GM12878 (cell line): ENCODE results near the gene USP38. TPM values are rescaled to one million over a fixed set of nuclear protein-coding genes. Genes with fewer than 3 reads are reported as not detected.

Experiments used
- ATAC-seq: fragments of 200-7000 bp; cut with Tn5 transposase; 3 replicates; pipeline ENCODE4 v1.9.1; 2020; ENCODE audit warnings: mild to moderate bottlenecking, moderate library complexity
- BruUV-seq: library from RNA; stranded (reverse); fragments of 400-500 nt; replicated peaks from 2 replicates; lab custom pipeline; 2021; lab: Mats Ljungman, UMichigan
- CTCF ChIA-PET: fragments of 300-600 bp; sonication (Branson Sonifier 250); formaldehyde crosslinking; extraction: SDS; loops from one replicate; lab custom pipeline; 2021; ENCODE audit warnings: inconsistent platforms; lab: Yijun Ruan, JAX
- POLR2A ChIA-PET: fragments of 350-600 bp; formaldehyde crosslinking; extraction: SDS; loops from one replicate; lab custom pipeline; 2021; ENCODE audit warnings: inconsistent platforms; lab: Charles Lee
- RAD21 ChIA-PET: fragments of 300-600 bp; sonication (Branson Sonifier 250); formaldehyde crosslinking; loops from one replicate; lab custom pipeline; 2023; ENCODE audit warnings: antibody characterized with exemption; ENCODE audit not compliant: unreplicated experiment; lab: Charles Lee
- SMC1A ChIA-PET: fragments of 300-600 bp; sonication (Branson Sonifier 250); formaldehyde crosslinking; loops from one replicate; lab custom pipeline; 2023; ENCODE audit not compliant: unreplicated experiment, uncharacterized antibody; lab: Charles Lee
- DNase-seq: peaks from one replicate; pipeline ENCODE4 v3.0.0-alpha.2; 2011; ENCODE audit warnings: low read depth, low spot score
- FAIRE-seq: peaks from 3 replicates; lab custom pipeline; 2011; peaks lifted over from hg19 to GRCh38; lab: Jason Lieb, UNC
- H2AFZ ChIP-seq: 2 replicates; pipeline ENCODE4 v1.6.0; 2011; ENCODE audit warnings: low read depth, low read length, control low read depth; ENCODE audit not compliant: control insufficient read depth
- H3K27ac ChIP-seq: 2 replicates; pipeline ENCODE4 v1.5.1; 2011; ENCODE audit warnings: control low read depth; ENCODE audit not compliant: control insufficient read depth, insufficient read depth
- H3K27me3 ChIP-seq, 2 experiments: replicated peaks in 1 of 2; 2 replicates each; pipeline versions ENCODE4 v1.6.0 to v1.6.1; 2011; ENCODE audit warnings: low read length in 1 of 2; ENCODE audit not compliant: control insufficient read depth in 2 of 2, insufficient read depth in 2 of 2
- H3K36me3 ChIP-seq, 2 experiments: 2 replicates each; pipeline ENCODE4 v1.5.1; 2011; ENCODE audit warnings: low read length in 1 of 2; ENCODE audit not compliant: control insufficient read depth in 2 of 2, insufficient read depth in 2 of 2
- H3K4me1 ChIP-seq: 2 replicates; pipeline ENCODE4 v1.6.1; 2011; ENCODE audit warnings: mild to moderate bottlenecking, low read length, moderate library complexity, mixed read lengths; ENCODE audit not compliant: control insufficient read depth, insufficient read depth
- H3K4me2 ChIP-seq: 2 replicates; pipeline ENCODE4 v1.6.0; 2011; ENCODE audit warnings: control low read depth; ENCODE audit not compliant: control insufficient read depth, insufficient read depth
- H3K4me3 ChIP-seq: fragments of 200-600 bp; sonication (generic); 2 replicates; pipeline ENCODE4 v1.5.1; 2016
- H3K79me2 ChIP-seq: 2 replicates; pipeline ENCODE4 v1.6.0; 2011; ENCODE audit warnings: low read length; ENCODE audit not compliant: control insufficient read depth, insufficient read depth
- H3K9ac ChIP-seq: 2 replicates; pipeline ENCODE4 v1.8.0; 2011; ENCODE audit warnings: low read length, control low read depth, mixed read lengths; ENCODE audit not compliant: control insufficient read depth, insufficient read depth
- H3K9me3 ChIP-seq: replicated peaks from 3 replicates; pipeline ENCODE4 v1.5.1; 2011; ENCODE audit warnings: mild to moderate bottlenecking, low read length; ENCODE audit not compliant: control insufficient read depth, insufficient read depth
- H4K20me1 ChIP-seq: 2 replicates; pipeline ENCODE4 v1.6.0; 2011; ENCODE audit not compliant: control insufficient read depth, insufficient read depth
- BCLAF1 ChIP-seq: fragments of 450-650 bp; IDR thresholded peaks from 2 replicates; pipeline ENCODE4 v1.6.1; 2017; ENCODE audit warnings: antibody characterized with exemption, mild to moderate bottlenecking, moderate library complexity
- BHLHE40 ChIP-seq, 2 experiments: fragments of 450-650 bp in 1 of 2; IDR thresholded peaks; 2 replicates each; pipeline ENCODE4 v1.6.1; 2011 to 2017; ENCODE audit warnings: low read depth in 2 of 2, borderline replicate concordance in 1 of 2, improper control_type of control experiment in 1 of 2, low read length in 1 of 2, mild to moderate bottlenecking in 1 of 2
- BRCA1 ChIP-seq: IDR thresholded peaks from 2 replicates; pipeline ENCODE4 v1.6.1; 2011; ENCODE audit warnings: low read depth, low read length, improper control_type of control experiment
- DPF2 ChIP-seq: fragments of 450-650 bp; IDR thresholded peaks from 2 replicates; pipeline ENCODE4 v1.6.1; 2017; ENCODE audit warnings: mild to moderate bottlenecking
- EP300 ChIP-seq, 2 experiments: fragments of 150-350 bp in 1 of 2; IDR thresholded peaks; 2 replicates each; pipeline ENCODE4 v1.6.1; 2011 to 2012; ENCODE audit warnings: low read depth in 2 of 2, low read length in 2 of 2, borderline replicate concordance in 1 of 2, improper control_type of control experiment in 1 of 2, inconsistent platforms in 1 of 2; ENCODE audit not compliant: control insufficient read depth in 1 of 2
- HDGF ChIP-seq: fragments of 450-650 bp; IDR thresholded peaks from 2 replicates; pipeline ENCODE4 v1.6.1; 2016; ENCODE audit warnings: antibody characterized with exemption
- IKZF2 ChIP-seq, 2 experiments: fragments of 450-650 bp; IDR thresholded peaks; 2 replicates each; pipeline ENCODE4 v1.6.1; 2017; ENCODE audit warnings: mild to moderate bottlenecking in 2 of 2, moderate library complexity in 2 of 2
- JUND ChIP-seq: IDR thresholded peaks from 2 replicates; pipeline ENCODE4 v1.6.1; 2012; ENCODE audit warnings: low read depth, mild to moderate bottlenecking, low read length, improper control_type of control experiment, moderate library complexity
- NBN ChIP-seq: fragments of 450-650 bp; IDR thresholded peaks from 2 replicates; pipeline ENCODE4 v1.6.1; 2016
- PBX3 ChIP-seq: IDR thresholded peaks from 2 replicates; pipeline ENCODE4 v1.6.1; 2011; ENCODE audit warnings: mild to moderate bottlenecking, low read depth, low read length, moderate library complexity; ENCODE audit not compliant: insufficient replicate concordance
- POLR2AphosphoS2 ChIP-seq: IDR thresholded peaks from 2 replicates; pipeline ENCODE4 v1.6.1; 2011; ENCODE audit warnings: low read depth, mild to moderate bottlenecking, low read length, improper control_type of control experiment, moderate library complexity
- POLR2AphosphoS5 ChIP-seq: IDR thresholded peaks from 2 replicates; pipeline ENCODE4 v1.6.1; 2011; ENCODE audit warnings: mild to moderate bottlenecking, low read length, inconsistent platforms
- RFX5 ChIP-seq: IDR thresholded peaks from 2 replicates; pipeline ENCODE4 v1.6.1; 2011; ENCODE audit warnings: low read depth, low read length, improper control_type of control experiment
- SMAD5 ChIP-seq: IDR thresholded peaks from 2 replicates; pipeline ENCODE4 v1.6.1; 2016; ENCODE audit warnings: antibody characterized with exemption, low read depth
- SREBF2 ChIP-seq: IDR thresholded peaks from 2 replicates; pipeline ENCODE4 v1.6.1; 2012; ENCODE audit warnings: mild to moderate bottlenecking, low read length
- TAF1 ChIP-seq: IDR thresholded peaks from 2 replicates; pipeline ENCODE4 v1.6.1; 2011; ENCODE audit warnings: mild to moderate bottlenecking, low read depth, low read length, borderline replicate concordance
- TBL1XR1 ChIP-seq: IDR thresholded peaks from 2 replicates; pipeline ENCODE4 v1.6.1; 2012; ENCODE audit warnings: low read depth, low read length, improper control_type of control experiment
- TCF12 ChIP-seq: IDR thresholded peaks from 2 replicates; pipeline ENCODE4 v1.6.1; 2011; ENCODE audit warnings: low read depth, mild to moderate bottlenecking, low read length
- ZNF274 ChIP-seq: IDR thresholded peaks from one replicate; pipeline ENCODE4 v1.8.0; 2011; ENCODE audit not compliant: insufficient read length, insufficient read depth
- ZZZ3 ChIP-seq: IDR thresholded peaks from 2 replicates; pipeline ENCODE4 v1.6.1; 2011; ENCODE audit warnings: low read depth; ENCODE audit not compliant: control insufficient read depth, insufficient read length
- WGBS: methylation state at CpG from one replicate; pipeline ENCODE4 v1.1.6; 2016; ENCODE audit warnings: low lambda C conversion rate; ENCODE audit not compliant: insufficient replicate concordance, insufficient coverage; ENCODE audit errors: missing lambda C conversion rate; 5-methylcytosine and 5-hydroxymethylcytosine counted together
- in situ Hi-C: fragments of 300-500 bp; cut with MboI; formaldehyde crosslinking; loops from 9 replicates; pipeline ENCODE4 v1.14.3; 2018; ENCODE audit warnings: mixed read lengths
- intact Hi-C: fragments of 100-400 bp; cut with micrococcal nuclease; formaldehyde crosslinking; loops from one replicate; pipeline ENCODE4 v1.14.2; 2022; ENCODE audit not compliant: unreplicated experiment
- polyA plus RNA-seq, 11 experiments: library from polyadenylated mRNA; depleted of rRNA in 4 of 11; unstranded in 6 of 11; stranded (reverse) in 5 of 11; fragments of >200 nt; fragmentation: Nextera tagmentation in 4 of 11; fragmentation: Illumina TruSeq in 1 of 11; extraction: Ambion mirVana in 4 of 11; extraction: Trizol in 1 of 11; gene quantifications; 1 replicate in 1 of 11; 2 replicates in 10 of 11; pipeline versions ENCODE4 v1.2.1 to v1.2.3, GENCODE V29; 2011 to 2016; ENCODE audit warnings: inconsistent platforms in 2 of 11, missing spikeins in 2 of 11, low read depth in 1 of 11
- total RNA-seq, 4 experiments: library from RNA; depleted of rRNA in 3 of 4; stranded (reverse); fragments of >200 nt in 3 of 4; fragmentation: Illumina TruSeq in 1 of 4; extraction: Trizol in 1 of 4; gene quantifications; 2 replicates each; pipeline versions ENCODE4 v1.2.1 to v1.2.3, GENCODE V29; 2013 to 2021

USP38 gene
- total and polyA plus RNA-seq, 10 of the 15 experiments (the other 5 are each of a cell fraction or from before 2014, with no cell fraction given), result 4.4 to 19.0 (median 14.7) TPM

- BruUV-seq, result no TSS peak
- FAIRE-seq, result no peak
- intact Hi-C loops, result no loop called here
- ChIA-PET SMC1A (no interaction called here), CTCF (no interaction called here), POLR2A (no interaction called here), RAD21 (no interaction called here)
- H3K36me3 ChIP-seq, result peaks cover 5 to 33% of the 10 kb centered on the region in 2 experiments
- no peak for ATAC-seq
- WGBS, result 100% methylated on average over 2 of the region's 2 CpGs
- no peak for TF ChIP-seq TAF1
- no peak for TF ChIP-seq PBX3
- no peak for TF ChIP-seq IKZF2 (IDR thresholded peaks at IDR 0.05)
- no peak for TF ChIP-seq ZZZ3
- TF ChIP-seq BCLAF1, result no peak
- TF ChIP-seq TCF12, result no peak
- TF ChIP-seq SMAD5, result no peak
- no peak for TF ChIP-seq BHLHE40 (IDR thresholded peaks at IDR 0.05; ENCODE audit: borderline replicate concordance in 1 of 2, low read depth in 2 of 2, low read length in 1 of 2)
- TF ChIP-seq TBL1XR1, result no peak
- no peak for TF ChIP-seq NBN
- TF ChIP-seq BRCA1, result no peak
- no peak for TF ChIP-seq POLR2AphosphoS5
- no peak for TF ChIP-seq HDGF
- TF ChIP-seq ZNF274, result no peak
- TF ChIP-seq POLR2AphosphoS2, result no peak
- TF ChIP-seq SREBF2, result no peak
- no peak for TF ChIP-seq RFX5
- no peak for TF ChIP-seq DPF2
- TF ChIP-seq EP300 (IDR thresholded peaks at IDR 0.05; ENCODE audit: borderline replicate concordance in 1 of 2, control insufficient read depth in 1 of 2, low read depth in 2 of 2, low read length in 2 of 2), result no peak
- TF ChIP-seq JUND, result no peak
- peaks cover 15% of the 10 kb centered on the region for H3K79me2 ChIP-seq
- H3K27me3 ChIP-seq, result no peaks in the 10 kb centered on the region
- no peaks in the 10 kb centered on the region for H4K20me1 ChIP-seq
- in situ Hi-C loops, result no loop called here
- H3K9ac ChIP-seq, result no peak overlapping the region
- no peak for DNase-seq
- H3K27ac ChIP-seq, result no peak overlapping the region
- H3K4me3 ChIP-seq, result no peak overlapping the region
- H3K4me2 ChIP-seq, result no peak overlapping the region
- H3K4me1 ChIP-seq, result no peaks in the 10 kb centered on the region
- H2AFZ ChIP-seq, result no peak overlapping the region
- no peaks in the 10 kb centered on the region; the same call in 2 of the 3 replicates for H3K9me3 ChIP-seq
These were observed 11.6 kb downstream of the USP38 start for GRCh38 chr4:143196323-143196722.
